ENCODE measurements around the gene SERPINF2.
"Not testable (repeated sequence)": the region's sequence is repeated elsewhere in the genome, so short reads cannot be mapped to it uniquely, and the experiment has no call there.

SERPINF2 gene
- total RNA-seq = 0 to 3.4 (median 1.3) reads per million in 17 experiments

- no peak for DNase-seq
Observed at GRCh38 chr17:1742371-1743087, at the start of gene SERPINF2. TSS of gene SERPINF2 (plus strand) at chr17:1742871. CDS start at chr17:1744996, 2,125 bp downstream.

- DNase-seq = no peak
Observed at GRCh38 chr17:1693339-1693738, 49.3 kb upstream of the SERPINF2 start.

GRCh38 chr17:1695365-1695764 lies 47.3 kb upstream of the SERPINF2 start:
- no peak for DNase-seq

- DNase-seq = no peak
Observed at GRCh38 chr17:1697681-1698080, 45.0 kb upstream of the SERPINF2 start.

- DNase-seq = not testable (repeated sequence)
Observed at GRCh38 chr17:1699891-1700290, 42.8 kb upstream of the SERPINF2 start.

- no peak for DNase-seq
Observed at GRCh38 chr17:1703063-1703462, 39.6 kb upstream of the SERPINF2 start.

- no peak for DNase-seq
Observed at GRCh38 chr17:1705004-1705403, 37.7 kb upstream of the SERPINF2 start.

GRCh38 chr17:1707107-1707506 lies 35.6 kb upstream of the SERPINF2 start:
- no peak for DNase-seq

GRCh38 chr17:1708791-1709346 lies 33.8 kb upstream of the SERPINF2 start:
- DNase-seq = not testable (repeated sequence)

GRCh38 chr17:1709403-1709951 lies 33.2 kb upstream of the SERPINF2 start:
- DNase-seq = peak in 1 of 4 experiments; percentile 44

GRCh38 chr17:1709971-1710806 lies 32.5 kb upstream of the SERPINF2 start, which contains the start of gene TLCD2:
TSS of gene TLCD2 (minus strand) at chr17:1710377. CDS start at chr17:1710242, 135 bp downstream.
- peak; percentile 42 to 77 (median 60) for DNase-seq

- peak in 3 of 4 experiments; percentile 16 to 28 (median 25) for DNase-seq
Observed at GRCh38 chr17:1710807-1711553, 31.7 kb upstream of the SERPINF2 start.

GRCh38 chr17:1711804-1712203 lies 30.9 kb upstream of the SERPINF2 start:
- no peak for DNase-seq

- no peak for DNase-seq
Observed at GRCh38 chr17:1712271-1712670, 30.4 kb upstream of the SERPINF2 start.

GRCh38 chr17:1713160-1713877 lies 29.4 kb upstream of the SERPINF2 start:
- no peak for DNase-seq

- peak in 1 of 4 experiments; percentile 33 for DNase-seq
Observed at GRCh38 chr17:1713878-1714426, 28.7 kb upstream of the SERPINF2 start.

GRCh38 chr17:1714427-1714979 lies 28.2 kb upstream of the SERPINF2 start:
- DNase-seq = peak; percentile 84 to 86 (median 84)

GRCh38 chr17:1714980-1715802 lies 27.5 kb upstream of the SERPINF2 start:
- DNase-seq = peak; percentile 75 to 84 (median 78)

GRCh38 chr17:1715803-1716075 lies 26.9 kb upstream of the SERPINF2 start:
- no peak for DNase-seq
